Stimulated activated naive CD4-positive, alpha-beta T cell (primary cell): Measurements from ENCODE around the gene XPOT.
A peak's percentile ranks its signal among the peaks of the same experiment; 100 is the strongest.
"Not testable (repeated sequence)": the region's sequence is repeated elsewhere in the genome, so short reads cannot be mapped to it uniquely, and the experiment has no call there.

ENCODE experiments used
- DNase-seq, 6 experiments: peaks; one replicate each; lab custom pipeline; 2025; lab: John Stamatoyannopoulos, UW

The XPOT gene

GRCh38 chr12:64403707-64404469 lies at the start of gene XPOT:
TSS of gene XPOT (plus strand) at chr12:64404392. CDS start at chr12:64410036, 5,644 bp downstream.
- DNase-seq: peak; percentile 79 to 90 (median 87)

GRCh38 chr12:64356209-64356608 lies 48.0 kb upstream of the XPOT start:
- not testable (repeated sequence) for DNase-seq

- DNase-seq: not testable (repeated sequence)
These were observed 43.0 kb upstream of the XPOT start for GRCh38 chr12:64361173-64361572.

GRCh38 chr12:64362721-64363305 lies 41.4 kb upstream of the XPOT start:
- no peak for DNase-seq

- DNase-seq: no peak
These were observed 20.5 kb upstream of the XPOT start for GRCh38 chr12:64383675-64384074.

GRCh38 chr12:64385019-64385418 lies 19.2 kb upstream of the XPOT start:
- DNase-seq: peak in 3 of 6 experiments; percentile 57 to 66 (median 61)

GRCh38 chr12:64385468-64385867 lies 18.7 kb upstream of the XPOT start:
- DNase-seq: peak in 1 of 6 experiments; percentile 3

- no peak for DNase-seq
These were observed 16.9 kb upstream of the XPOT start for GRCh38 chr12:64387197-64387816.

- no peak for DNase-seq
These were observed 15.0 kb upstream of the XPOT start for GRCh38 chr12:64389154-64389553.

- DNase-seq: peak in 3 of 6 experiments; percentile 9 to 17 (median 10)
These were observed 13.8 kb upstream of the XPOT start, which contains the start of gene C12orf56 for GRCh38 chr12:64390275-64390851. TSS of gene C12orf56 (minus strand) at chr12:64390758. CDS start at chr12:64390565, 193 bp downstream.

- peak in 3 of 6 experiments; percentile 15 to 43 (median 38) for DNase-seq
These were observed 12.0 kb upstream of the XPOT start for GRCh38 chr12:64392221-64392620.

- DNase-seq: no peak
These were observed 8.5 kb upstream of the XPOT start for GRCh38 chr12:64395739-64396138.

GRCh38 chr12:64400041-64400440 lies 4.2 kb upstream of the XPOT start:
- no peak for DNase-seq

GRCh38 chr12:64402181-64402580 lies 2.0 kb upstream of the XPOT start:
- no peak for DNase-seq

GRCh38 chr12:64404470-64405256 lies 471 bp downstream of the XPOT start:
- peak in 3 of 6 experiments; percentile 21 to 38 (median 35) for DNase-seq

GRCh38 chr12:64407342-64408223 lies 3.4 kb downstream of the XPOT start:
- DNase-seq: no peak

- no peak for DNase-seq
These were observed 7.2 kb downstream of the XPOT start for GRCh38 chr12:64411427-64411826.

GRCh38 chr12:64412459-64412858 lies 8.3 kb downstream of the XPOT start:
- DNase-seq: no peak

- no peak for DNase-seq
These were observed 9.7 kb downstream of the XPOT start for GRCh38 chr12:64413884-64414283.

- DNase-seq: no peak
These were observed 14.0 kb downstream of the XPOT start for GRCh38 chr12:64418209-64418608.

GRCh38 chr12:64419696-64420095 lies 15.5 kb downstream of the XPOT start:
- DNase-seq: no peak
